ENCODE data around the gene MED16. TPM values are rescaled to one million over a fixed set of nuclear protein-coding genes. Genes with fewer than 3 reads are reported as not detected.
"Not testable (repeated sequence)": the region's sequence is repeated elsewhere in the genome, so short reads cannot be mapped to it uniquely, and the experiment has no call there.

The MED16 gene
- total RNA-seq, 2 experiments from 2014 or later: 19.1 to 54.3 TPM

GRCh38 chr19:850221-850978 is 42.6 kb downstream of the MED16 start:
- Histone ChIP-seq H3K9me3 (ENCODE audit: low read length) (no peaks in the 10 kb centered on the region), H3K79me2 (ENCODE audit: insufficient read depth, low read depth, low read length) (no peaks in the 10 kb centered on the region), H3K27ac (ENCODE audit: low read depth, low read length, poor library complexity, severe bottlenecking) (no peak overlapping the region), H3K4me2 (ENCODE audit: low read length) (no peak overlapping the region), H3K9me2 (ENCODE audit: insufficient read depth, low read length) (no peaks in the 10 kb centered on the region), H3K4me1 (ENCODE audit: insufficient read depth, low read length, poor library complexity, severe bottlenecking) (peaks cover 5% of the 10 kb centered on the region), H3K36me3 (ENCODE audit: insufficient read depth, low read length) (no peaks in the 10 kb centered on the region), H4K20me1 (ENCODE audit: insufficient read depth, low read length) (no peaks in the 10 kb centered on the region; the same call in 1 of the 2 replicates), H3K4me3 (ENCODE audit: low read depth, low read length, poor library complexity, severe bottlenecking) (no peak overlapping the region), H2AFZ (ENCODE audit: low read length) (no peak overlapping the region)
- BruUV-seq (replicated peaks): no TSS peak
- CTCF ChIA-PET (ENCODE audit: unreplicated experiment): no interaction called here
- DNase-seq (ENCODE audit: low spot score): no peak
- no peak for TF ChIP-seq EZH2phosphoT487 (IDR thresholded peaks at IDR 0.05; ENCODE audit: borderline replicate concordance, low read depth, low read length)
- no peak for TF ChIP-seq CTCF (conservative IDR thresholded peaks at IDR 0.05; ENCODE audit: low read length)
- POLR2A ChIA-PET: no interaction called here
- intact Hi-C loops (cut with micrococcal nuclease; ENCODE audit: unreplicated experiment): no loop called here

GRCh38 chr19:849195-849594 is 43.8 kb downstream of the MED16 start:
- H3K4me2 ChIP-seq (ENCODE audit: low read length); intact Hi-C loops (cut with micrococcal nuclease; ENCODE audit: unreplicated experiment); H3K36me3 ChIP-seq (ENCODE audit: insufficient read depth, low read length); H2AFZ ChIP-seq (ENCODE audit: low read length); CTCF ChIA-PET (ENCODE audit: unreplicated experiment); H3K79me2 ChIP-seq (ENCODE audit: insufficient read depth, low read depth, low read length); H3K27ac ChIP-seq (ENCODE audit: low read depth, low read length, poor library complexity, severe bottlenecking); BruUV-seq (replicated peaks); POLR2A ChIA-PET; H3K9me3 ChIP-seq (ENCODE audit: low read length); H4K20me1 ChIP-seq (ENCODE audit: insufficient read depth, low read length); H3K9me2 ChIP-seq (ENCODE audit: insufficient read depth, low read length); H3K4me3 ChIP-seq (ENCODE audit: low read depth, low read length, poor library complexity, severe bottlenecking); DNase-seq (ENCODE audit: low spot score): not testable (repeated sequence)
- peaks cover 13% of the 10 kb centered on the region for H3K4me1 ChIP-seq (ENCODE audit: insufficient read depth, low read length, poor library complexity, severe bottlenecking)

GRCh38 chr19:848386-848921 is 44.5 kb downstream of the MED16 start:
- Histone ChIP-seq H3K9me3 (ENCODE audit: low read length) (no peaks in the 10 kb centered on the region), H3K4me3 (ENCODE audit: low read depth, low read length, poor library complexity, severe bottlenecking) (no peak overlapping the region), H3K9me2 (ENCODE audit: insufficient read depth, low read length) (no peaks in the 10 kb centered on the region), H3K36me3 (ENCODE audit: insufficient read depth, low read length) (no peaks in the 10 kb centered on the region), H3K4me1 (ENCODE audit: insufficient read depth, low read length, poor library complexity, severe bottlenecking) (peaks cover 13% of the 10 kb centered on the region), H3K4me2 (ENCODE audit: low read length) (no peak overlapping the region), H4K20me1 (ENCODE audit: insufficient read depth, low read length) (no peaks in the 10 kb centered on the region; the same call in 1 of the 2 replicates), H3K27ac (ENCODE audit: low read depth, low read length, poor library complexity, severe bottlenecking) (no peak overlapping the region), H2AFZ (ENCODE audit: low read length) (no peak overlapping the region), H3K79me2 (ENCODE audit: insufficient read depth, low read depth, low read length) (no peaks in the 10 kb centered on the region)
- ChIA-PET CTCF (ENCODE audit: unreplicated experiment) (no interaction called here), POLR2A (no interaction called here)
- intact Hi-C loops (cut with micrococcal nuclease; ENCODE audit: unreplicated experiment): no loop called here
- TF ChIP-seq CTCF (conservative IDR thresholded peaks at IDR 0.05; ENCODE audit: low read length) (no peak), EZH2phosphoT487 (IDR thresholded peaks at IDR 0.05; ENCODE audit: borderline replicate concordance, low read depth, low read length) (no peak)
- BruUV-seq (replicated peaks): no TSS peak
- DNase-seq (ENCODE audit: low spot score): no peak
